ENCODE data around the gene PHLPP1.
A peak's percentile ranks its signal among the peaks of the same experiment; 100 is the strongest.

PHLPP1 gene

DNA sequence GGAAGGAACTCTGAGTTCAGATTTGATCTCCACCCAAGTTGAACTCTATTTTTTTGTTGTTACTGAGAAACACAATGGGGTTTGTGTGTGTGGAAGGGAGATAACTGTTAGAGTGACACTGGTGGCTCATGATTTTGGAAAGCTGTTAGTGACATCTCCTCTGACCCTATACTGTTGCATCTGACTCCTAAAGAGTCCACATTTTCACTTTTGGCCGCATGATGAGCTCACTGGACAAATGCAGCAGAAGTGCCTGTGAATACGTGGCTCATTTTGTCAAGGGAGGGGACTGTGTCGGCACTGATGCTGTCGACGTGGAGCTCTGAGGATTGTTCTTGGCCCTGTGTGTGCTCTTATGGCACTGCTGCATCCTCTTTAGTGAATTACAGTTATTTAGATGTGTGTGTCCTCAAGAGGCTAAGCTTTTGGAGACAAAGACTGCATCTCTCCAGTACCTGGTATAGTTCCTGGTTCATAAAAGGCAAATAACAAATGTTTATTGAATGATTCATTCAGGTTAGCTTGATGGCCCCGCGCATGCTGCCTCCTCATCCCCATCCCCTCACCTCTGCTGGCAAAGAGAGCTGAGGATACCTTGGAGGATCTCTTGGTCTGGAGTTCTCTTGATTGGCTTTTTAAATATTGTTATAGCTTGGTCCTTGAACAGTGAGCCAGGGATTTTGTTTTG is 135.4 kb downstream of the PHLPP1 start:
- DNase-seq (ENCODE audit: low read depth), result no peak

- peak; percentile 69 for DNase-seq (ENCODE audit: low read depth)
Observed at GRCh38 chr18:62852851-62853250, 137.5 kb downstream of the PHLPP1 start.

DNA sequence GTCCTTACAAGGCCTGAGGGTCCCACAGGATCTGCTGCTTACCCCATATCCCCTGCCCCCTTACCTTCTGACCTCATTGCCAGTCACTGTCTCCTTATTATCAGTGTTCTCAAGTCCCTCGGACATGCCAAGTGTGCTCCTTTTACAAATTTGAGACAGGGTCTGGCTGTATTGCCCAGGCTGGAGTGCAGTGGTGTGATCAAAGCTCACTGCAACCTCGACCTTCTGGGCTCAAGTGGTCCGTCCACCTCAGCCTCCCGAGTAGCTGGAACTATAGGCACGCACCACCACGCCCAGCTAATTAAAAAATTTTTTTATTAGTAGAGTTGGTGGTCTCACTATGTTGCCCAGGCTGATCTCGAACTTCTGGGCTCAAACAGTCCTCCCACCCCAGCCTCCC is 141.0 kb downstream of the PHLPP1 start:
- DNase-seq (ENCODE audit: low read depth), result no peak

GRCh38 chr18:62857263-62857976 is 142.1 kb downstream of the PHLPP1 start:
- no peak for DNase-seq (ENCODE audit: low read depth)

GRCh38 chr18:62860062-62860461 is 144.7 kb downstream of the PHLPP1 start:
- DNase-seq (ENCODE audit: low read depth), result no peak

DNA sequence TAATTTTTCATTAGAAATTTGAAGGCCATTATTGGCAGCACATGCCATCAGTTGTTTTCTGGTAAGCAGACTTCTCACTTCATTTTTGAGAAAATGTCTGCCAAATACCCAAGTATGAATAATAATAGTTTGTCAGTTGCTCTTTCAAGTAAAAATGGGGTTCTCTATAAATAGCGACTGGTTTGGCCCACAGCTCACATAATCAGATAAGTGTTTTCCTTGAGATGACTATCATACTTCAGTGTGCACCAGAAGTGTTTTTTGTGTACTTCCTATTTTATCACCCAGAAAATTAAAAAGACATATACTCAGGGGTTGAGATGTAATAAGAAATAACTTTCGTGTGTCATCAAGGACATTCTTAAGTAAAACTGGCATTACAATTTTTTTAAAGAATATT is 147.1 kb downstream of the PHLPP1 start:
- DNase-seq (ENCODE audit: low read depth), result peak; percentile 55

DNA sequence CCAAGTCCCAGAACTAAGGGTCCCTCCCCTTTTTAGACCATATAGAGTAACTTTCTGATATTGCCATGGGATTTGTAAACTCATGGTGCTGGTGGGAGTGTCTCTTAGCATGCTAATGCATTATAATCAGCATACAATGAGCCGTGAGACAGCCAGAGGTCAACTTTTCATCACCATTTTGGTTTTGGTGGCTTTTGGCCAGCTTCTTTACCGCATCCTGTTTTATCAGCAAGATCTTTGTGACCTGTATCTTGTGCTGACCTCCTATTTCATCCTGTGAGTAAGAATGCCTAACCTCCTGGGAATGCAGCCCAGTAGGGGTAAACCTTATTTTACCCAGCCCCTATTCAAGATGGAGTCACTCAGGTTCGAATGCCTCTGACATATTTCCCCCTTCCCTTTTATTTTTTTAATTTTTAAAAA is 148.2 kb downstream of the PHLPP1 start:
- DNase-seq (ENCODE audit: low read depth), result peak; percentile 85

GRCh38 chr18:62865498-62865897 is 150.2 kb downstream of the PHLPP1 start:
- no peak for DNase-seq (ENCODE audit: low read depth)

GRCh38 chr18:62867534-62867933 is 152.2 kb downstream of the PHLPP1 start:
- DNase-seq (ENCODE audit: low read depth), result no peak

- DNase-seq (ENCODE audit: low read depth), result no peak
Observed at GRCh38 chr18:62868645-62869044, 153.3 kb downstream of the PHLPP1 start.

DNA sequence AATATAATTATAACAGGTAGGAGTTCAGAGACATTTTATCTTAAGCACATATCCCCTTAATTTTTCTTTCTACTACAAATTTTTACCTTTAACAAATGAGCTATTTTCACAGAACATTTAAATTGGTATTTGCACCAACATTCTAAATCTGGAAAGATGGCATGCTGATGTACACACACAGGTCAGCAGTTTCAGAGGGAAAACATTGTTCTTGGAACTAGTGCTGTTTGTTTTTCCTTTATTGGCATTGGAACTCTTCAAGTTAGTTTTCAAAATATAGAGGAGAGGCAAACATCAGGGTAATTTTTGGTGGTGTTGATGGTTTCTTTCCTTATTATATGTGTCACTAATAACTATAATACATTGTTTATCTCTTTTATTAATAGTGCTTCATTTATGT is 155.3 kb downstream of the PHLPP1 start:
- no peak for DNase-seq (ENCODE audit: low read depth)

DNA sequence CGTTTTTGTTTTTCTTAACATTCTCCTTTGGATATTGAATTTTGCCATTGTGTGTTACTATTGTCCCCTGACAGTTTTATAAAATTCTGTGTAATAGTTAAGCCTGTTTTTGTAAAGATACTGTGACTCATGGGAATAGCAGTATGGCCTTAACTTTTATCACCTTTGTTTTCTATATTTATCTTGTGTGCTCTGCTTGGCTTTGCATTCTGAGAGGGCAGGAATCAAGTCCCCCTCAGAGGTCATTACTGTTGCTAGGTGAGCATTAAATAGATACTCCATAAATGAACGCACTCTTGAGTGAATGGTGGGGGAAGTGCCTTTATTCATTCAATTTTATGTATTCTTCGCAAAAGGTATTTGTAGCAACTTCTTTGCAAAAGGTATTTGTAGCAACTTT is 160.0 kb downstream of the PHLPP1 start:
- DNase-seq (ENCODE audit: low read depth), result no peak

DNA sequence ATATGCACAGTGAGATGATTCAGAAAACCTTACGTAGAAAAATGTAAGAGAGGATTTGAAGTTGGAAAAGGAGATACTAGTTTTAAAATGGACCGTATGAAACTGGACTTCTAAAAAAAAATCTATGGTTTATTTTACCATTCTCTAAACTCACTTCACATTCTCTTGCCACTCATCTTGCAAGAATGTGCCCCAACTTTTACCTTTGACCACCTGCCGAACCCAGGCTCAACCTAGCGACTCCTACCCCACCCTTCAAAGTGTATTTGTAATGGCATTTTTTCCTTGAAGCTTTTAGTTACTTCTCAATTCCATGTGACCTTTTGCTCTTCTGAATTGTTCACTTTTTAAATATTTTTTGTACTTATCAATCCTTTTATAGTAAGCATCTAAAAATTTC is 160.8 kb downstream of the PHLPP1 start:
- DNase-seq (ENCODE audit: low read depth), result no peak

DNA sequence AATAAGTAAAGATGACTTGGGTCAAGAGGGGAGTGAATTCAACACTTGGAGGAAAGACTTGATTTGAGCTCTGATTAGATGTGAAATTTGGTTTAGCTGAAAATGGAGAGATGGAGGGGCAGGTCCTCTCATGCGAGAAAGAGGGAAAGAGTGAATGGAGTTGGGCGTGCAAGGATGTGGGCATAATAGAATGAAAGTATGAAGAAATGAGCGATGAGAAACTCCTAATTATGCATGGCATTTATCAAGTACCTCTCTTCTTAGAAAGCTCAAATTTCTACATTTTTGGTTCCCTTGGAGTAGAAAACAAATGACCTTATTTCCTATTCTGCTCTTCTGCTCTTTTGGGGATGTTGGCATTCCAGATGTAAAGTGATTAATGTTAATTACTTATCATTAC is 161.5 kb downstream of the PHLPP1 start:
- DNase-seq (ENCODE audit: low read depth), result no peak

- DNase-seq (ENCODE audit: low read depth), result peak; percentile 90
Observed at GRCh38 chr18:62877411-62878221, 162.3 kb downstream of the PHLPP1 start.

- DNase-seq (ENCODE audit: low read depth), result peak; percentile 53
Observed at GRCh38 chr18:62878305-62878704, 163.0 kb downstream of the PHLPP1 start.

- no peak for DNase-seq (ENCODE audit: low read depth)
Observed at GRCh38 chr18:62880034-62880433, 164.7 kb downstream of the PHLPP1 start.

GRCh38 chr18:62880673-62881364 is 165.5 kb downstream of the PHLPP1 start:
- DNase-seq (ENCODE audit: low read depth), result no peak

DNA sequence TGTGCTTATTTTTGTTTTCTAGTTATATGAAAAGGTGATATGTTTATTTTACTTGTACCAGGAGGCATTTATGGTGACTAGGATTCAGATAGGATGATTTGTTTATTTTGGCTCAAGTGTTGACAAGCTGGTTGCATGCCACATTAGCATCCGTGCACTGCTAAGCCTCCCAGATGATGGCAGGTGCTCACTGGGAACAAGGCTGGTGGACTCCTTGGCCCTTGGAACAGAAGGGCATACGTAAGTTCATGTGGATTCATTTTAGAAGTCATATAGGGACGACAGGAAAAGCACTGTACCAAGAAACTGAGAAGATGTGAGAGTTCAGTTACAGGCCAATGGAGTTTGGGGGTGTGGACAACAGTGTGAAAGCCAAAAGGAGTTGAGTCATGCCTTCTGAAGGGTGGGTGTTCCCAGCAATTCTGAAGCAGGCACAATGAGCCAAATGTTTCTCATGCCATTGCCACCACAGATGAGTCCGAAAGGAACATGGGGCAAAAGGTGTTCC is 166.2 kb downstream of the PHLPP1 start:
- DNase-seq (ENCODE audit: low read depth), result peak; percentile 96

- no peak for DNase-seq (ENCODE audit: low read depth)
Observed at GRCh38 chr18:62883937-62884735, 168.8 kb downstream of the PHLPP1 start.

GRCh38 chr18:62885804-62886203 is 170.5 kb downstream of the PHLPP1 start:
- DNase-seq (ENCODE audit: low read depth), result no peak
